Ureter (tissue), 1 donor: ENCODE results near the gene FERMT1. TPM values are rescaled to one million over a fixed set of nuclear protein-coding genes. Genes with fewer than 3 reads are reported as not detected.
"Not testable (repeated sequence)": the region's sequence is repeated elsewhere in the genome, so short reads cannot be mapped to it uniquely, and the experiment has no call there.

Source experiments
- DNase-seq: peaks from one replicate; pipeline ENCODE4 v3.0.0-alpha.2; 2020; ENCODE audit warnings: low spot score
- total RNA-seq: library from RNA; stranded (reverse); gene quantifications from one replicate; pipeline ENCODE4 v1.2.4, GENCODE V29; 2023
- donor health status: DM: yes; HTN: yes; CAD: no.

Gene FERMT1
- total RNA-seq, 1 donor from 2014 or later, result 41.8 TPM

GRCh38 chr20:6116758-6117157, 6.1 kb downstream of the FERMT1 start:
- DNase-seq, result no peak

GRCh38 chr20:6115221-6115895, 7.5 kb downstream of the FERMT1 start:
- DNase-seq, result no peak

GRCh38 chr20:6114696-6115095, 8.1 kb downstream of the FERMT1 start:
- no peak for DNase-seq

DNA sequence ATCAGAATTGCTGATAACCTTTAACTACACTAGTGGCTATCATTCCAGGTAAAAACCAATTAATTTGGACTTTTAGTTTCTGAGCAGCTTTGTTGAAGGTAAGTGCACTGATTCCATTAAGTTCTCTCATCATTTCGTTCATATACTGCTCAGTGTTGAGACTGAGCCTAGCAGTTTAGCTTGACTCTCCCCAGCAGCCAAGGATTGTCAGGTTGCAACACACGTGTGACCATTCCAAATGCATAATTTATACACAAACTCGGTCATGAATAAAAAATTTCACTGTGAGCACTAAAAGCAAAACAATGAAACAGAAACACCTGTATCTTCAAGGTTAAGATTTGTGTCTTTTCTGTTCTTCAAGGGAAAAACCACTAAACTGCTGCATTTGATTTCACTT, 8.9 kb downstream of the FERMT1 start:
- no peak for DNase-seq

GRCh38 chr20:6112965-6113364, 9.9 kb downstream of the FERMT1 start:
- not testable (repeated sequence) for DNase-seq

DNA sequence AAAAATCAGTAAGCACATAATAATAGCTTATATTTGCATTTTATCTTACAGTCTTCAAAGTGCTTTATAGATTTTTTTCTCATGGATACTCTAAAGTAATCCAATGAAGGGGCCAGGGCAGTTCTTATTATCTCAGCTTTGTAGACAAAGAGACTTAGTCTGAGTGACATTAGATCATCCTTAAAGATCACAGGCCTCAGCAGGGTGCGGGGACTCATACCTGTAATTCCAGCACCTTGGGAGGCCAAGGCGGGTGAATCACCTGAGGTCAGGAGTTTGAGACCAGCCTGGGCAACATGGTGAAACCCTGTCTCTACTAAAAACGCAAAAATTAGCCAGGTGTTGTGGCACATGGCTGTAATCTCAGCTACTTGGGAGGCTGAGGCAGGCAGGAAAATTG, 14.5 kb downstream of the FERMT1 start:
- DNase-seq, result no peak

DNA sequence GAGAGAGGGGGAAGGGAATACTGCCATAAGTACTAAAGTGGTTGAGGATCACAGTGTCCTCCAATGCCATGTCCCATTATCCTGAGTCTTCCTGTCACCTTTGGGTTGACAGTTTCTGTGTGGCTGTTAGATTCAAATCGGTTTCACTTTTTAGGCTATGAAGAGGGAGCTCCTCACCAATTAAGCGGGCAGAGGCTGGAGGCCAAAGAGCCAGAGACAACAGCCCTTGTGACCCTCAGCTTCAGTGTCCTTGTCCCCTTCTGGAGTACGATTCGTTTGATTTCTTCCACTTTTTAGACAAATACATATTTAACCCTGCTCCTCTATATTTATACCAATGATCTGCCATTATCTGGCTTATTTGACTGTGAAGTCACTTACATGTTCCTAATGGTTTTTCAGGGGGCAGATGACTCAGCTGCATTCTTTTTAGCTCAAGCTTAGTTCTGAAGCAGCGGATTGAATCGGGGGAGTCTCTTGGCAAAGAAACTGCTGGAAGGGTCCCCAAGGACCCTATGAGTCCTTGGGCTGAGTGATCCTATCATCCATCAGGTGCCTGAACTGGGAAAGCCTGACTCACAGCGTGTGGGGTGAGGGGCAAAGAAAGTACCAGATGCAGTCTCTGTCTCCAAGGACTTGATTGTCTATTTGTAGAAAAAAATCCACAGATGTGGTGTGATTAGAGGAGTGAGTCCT, 18.2 kb downstream of the FERMT1 start:
- no peak for DNase-seq

DNA sequence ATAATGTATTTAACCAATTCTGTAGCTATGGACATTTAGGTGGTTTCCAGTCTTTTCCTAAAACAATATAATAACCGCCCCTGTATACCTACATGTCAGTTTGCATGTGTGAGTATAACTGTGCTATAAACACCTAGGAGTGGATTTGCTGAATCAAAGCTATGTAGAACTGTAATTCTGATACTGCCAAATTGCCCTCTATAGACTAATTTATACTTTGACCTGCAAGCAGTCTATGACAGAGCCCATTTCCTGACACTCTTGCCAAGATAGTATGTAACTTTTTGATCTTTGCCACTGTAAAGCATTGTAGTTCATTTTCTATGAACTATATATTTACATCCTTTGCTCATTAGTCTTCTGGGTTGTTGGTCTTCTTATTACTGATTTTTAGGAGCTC, 19.5 kb downstream of the FERMT1 start:
- DNase-seq, result no peak

DNA sequence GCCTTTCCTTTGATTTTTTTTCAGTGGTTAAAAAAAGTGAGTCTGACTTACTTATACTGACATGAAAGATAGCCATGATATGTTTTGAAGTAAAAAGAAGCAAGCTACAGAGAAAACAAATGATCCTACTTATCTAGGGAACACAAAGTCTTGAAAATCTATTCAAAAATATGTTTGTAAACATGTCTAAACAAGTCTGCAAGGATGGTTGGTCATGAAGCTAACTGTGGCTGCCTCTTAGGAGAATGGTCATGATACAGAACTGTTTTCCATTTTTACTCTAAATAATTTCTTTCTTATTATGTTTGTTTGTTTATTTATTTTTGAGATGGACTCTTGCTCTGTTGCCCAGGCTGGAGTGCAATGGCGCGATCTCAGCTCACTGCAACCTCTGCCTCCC, 21.5 kb downstream of the FERMT1 start:
- no peak for DNase-seq

DNA sequence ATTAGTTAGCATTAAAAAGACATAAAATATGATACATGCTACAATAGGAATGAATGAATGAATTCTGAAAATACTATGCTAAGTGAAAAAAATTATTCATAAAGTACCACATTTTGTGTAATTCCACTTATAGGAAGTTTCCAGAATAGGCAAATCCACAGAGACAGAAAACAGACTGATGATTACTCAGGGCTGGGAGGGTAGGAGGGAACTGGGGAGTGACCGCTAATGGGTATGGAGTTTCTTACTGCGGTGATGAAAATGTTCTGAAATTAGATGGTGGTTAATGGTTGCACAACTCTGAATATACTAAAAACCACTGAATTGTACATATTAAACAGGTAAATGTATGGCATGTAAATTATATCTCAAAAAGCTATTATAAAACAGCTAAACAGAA, 22.6 kb downstream of the FERMT1 start:
- DNase-seq, result no peak

GRCh38 chr20:6099819-6100218, 23.0 kb downstream of the FERMT1 start:
- DNase-seq, result no peak

DNA sequence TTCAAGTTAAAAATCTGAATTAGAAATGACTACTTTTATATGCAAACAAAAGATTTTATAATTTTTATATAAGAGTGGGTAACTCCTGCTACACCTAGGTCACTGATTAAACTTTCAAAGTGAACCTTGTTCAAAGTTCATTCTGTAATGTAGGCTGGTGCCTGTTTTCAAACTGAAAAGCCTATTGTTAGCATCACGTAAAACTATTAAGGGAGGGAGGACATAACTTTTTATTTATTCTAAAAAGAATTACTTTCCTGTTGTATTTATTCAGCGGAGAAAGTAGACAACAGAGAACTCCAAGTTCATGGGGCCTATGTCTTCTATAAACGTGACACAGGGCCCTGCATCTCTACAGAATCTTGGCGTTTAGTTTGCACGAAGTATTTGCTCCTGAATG, 27.4 kb downstream of the FERMT1 start:
- DNase-seq, result no peak

- no peak for DNase-seq
Observed at GRCh38 chr20:6094565-6094964, 28.3 kb downstream of the FERMT1 start.

DNA sequence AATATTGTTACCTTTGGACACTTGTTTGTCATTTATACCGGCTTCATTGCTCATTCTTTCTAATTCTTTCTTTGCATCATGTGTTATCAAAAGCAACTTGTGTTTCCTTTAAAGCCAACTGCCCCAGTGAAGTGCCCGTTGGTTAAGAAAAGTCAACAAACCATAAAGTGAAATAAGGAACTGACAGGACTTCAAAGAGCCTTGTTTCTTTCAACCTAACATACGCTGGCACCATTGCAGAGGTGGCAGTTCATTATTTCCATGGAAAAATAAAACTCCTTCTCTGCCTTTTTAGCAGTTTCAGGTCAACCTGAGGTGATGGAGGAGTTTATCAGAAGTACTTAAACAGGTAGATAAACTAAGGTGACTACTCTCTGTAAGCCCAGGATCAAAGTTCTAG, 28.8 kb downstream of the FERMT1 start:
- no peak for DNase-seq

DNA sequence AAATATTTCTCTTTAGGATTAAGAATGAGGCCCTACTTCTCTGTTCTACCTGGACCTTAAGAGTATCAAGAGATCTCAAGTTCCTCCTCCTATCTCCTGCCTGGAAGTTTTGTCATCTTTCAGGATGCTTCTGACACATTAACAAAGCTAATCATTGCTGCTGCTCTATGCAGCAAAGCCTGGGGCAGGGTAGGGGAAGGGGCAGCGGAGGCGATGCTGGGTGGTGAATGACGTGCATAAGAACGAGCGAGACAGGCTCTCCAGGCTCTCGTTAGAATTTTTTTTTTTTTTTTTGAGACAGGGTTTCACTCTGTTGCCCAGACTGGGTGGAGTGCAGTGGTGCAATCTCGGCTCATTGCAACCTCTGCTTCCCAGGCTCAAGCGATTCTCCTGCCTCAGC, 31.2 kb downstream of the FERMT1 start:
- no peak for DNase-seq

GRCh38 chr20:6086868-6087267, 36.0 kb downstream of the FERMT1 start:
- DNase-seq, result no peak

- DNase-seq, result no peak
Observed at GRCh38 chr20:6083926-6084325, 38.9 kb downstream of the FERMT1 start.

GRCh38 chr20:6081236-6081635, 41.6 kb downstream of the FERMT1 start:
- no peak for DNase-seq

DNA sequence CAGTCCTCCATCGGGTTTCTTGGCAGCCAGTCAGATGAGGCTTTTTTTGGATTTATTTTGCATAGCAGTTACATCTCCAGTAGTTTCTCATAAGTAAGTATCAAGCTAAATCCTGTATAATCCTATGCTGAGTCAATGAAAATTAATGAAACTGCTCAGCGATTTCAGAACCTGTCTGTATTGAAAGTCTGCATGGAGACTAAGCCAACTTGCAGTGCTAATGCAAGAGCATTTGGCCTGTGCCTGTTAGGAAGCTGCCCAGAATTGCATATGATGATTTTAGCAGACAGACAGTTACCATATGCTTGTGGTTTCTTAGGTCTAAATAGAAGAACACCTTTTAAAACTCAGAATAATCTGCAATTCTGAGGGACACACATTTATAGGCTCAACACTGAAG, 43.8 kb downstream of the FERMT1 start:
- DNase-seq, result no peak

DNA sequence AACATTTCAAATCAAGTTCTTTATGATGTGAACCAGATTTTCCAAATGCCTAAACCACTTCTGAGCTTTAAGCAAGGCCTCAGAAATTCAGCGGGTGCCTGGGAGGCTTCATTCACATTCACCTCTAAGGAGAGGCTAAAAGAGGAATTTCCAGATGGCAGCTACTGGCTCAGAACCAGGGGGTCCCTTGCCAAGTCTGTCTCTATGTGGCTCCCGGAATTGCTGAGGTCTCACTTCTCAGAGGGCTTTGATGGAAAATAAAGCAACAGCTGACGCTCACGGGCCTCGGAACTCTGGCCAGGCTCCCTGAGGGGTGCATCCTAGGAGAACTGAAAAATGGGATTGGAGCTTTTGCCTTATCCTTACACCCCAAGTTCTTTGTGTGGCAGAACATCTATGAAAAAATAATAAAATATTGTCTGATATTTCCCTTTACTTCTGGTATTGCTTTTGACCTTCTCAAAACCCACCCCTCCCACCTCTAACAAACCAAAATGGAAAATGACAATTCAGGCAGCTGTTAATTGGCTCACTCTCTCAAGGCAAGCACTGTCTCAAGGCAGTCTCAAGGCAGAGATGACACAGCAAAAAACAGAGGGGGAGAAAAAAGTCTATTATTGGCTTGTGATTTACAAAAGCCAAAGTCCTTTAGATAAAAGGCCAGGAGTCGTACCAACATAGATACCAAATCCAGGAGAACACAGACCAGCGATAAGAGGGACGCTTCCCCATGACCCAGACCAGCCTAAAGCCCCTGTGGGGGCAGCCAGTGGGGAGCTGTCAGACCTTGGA, 47.2 kb downstream of the FERMT1 start:
- DNase-seq, result no peak

- no peak for DNase-seq
Observed at GRCh38 chr20:6074784-6075183, 48.0 kb downstream of the FERMT1 start.

DNA sequence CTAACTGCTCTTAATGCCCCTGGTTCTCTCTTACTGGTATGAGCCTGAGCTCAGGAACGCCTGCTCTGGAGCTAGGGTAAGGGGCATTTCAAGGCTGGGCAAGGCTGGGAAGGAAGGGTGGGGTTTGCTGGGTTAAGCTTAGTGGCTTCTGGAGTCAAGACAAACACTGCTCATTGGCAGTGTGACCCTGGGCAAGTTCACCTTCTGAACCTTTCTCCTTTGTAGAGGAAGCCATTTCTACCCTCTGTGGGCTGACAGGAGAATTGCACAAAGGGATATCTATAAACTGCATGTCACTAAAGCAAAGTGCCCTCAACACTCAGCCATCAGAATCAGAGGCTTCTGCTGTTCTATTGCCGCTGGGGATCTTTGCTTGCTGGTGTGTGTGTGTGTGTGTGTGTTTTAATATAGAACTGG, 48.7 kb downstream of the FERMT1 start:
- DNase-seq, result no peak
